SU-DHL-6 (cell line): ENCODE results near the gene SPINT3.

Experiments
- EZH2phosphoT487 ChIP-seq: fragments of 200-600 bp; sonication (generic), shearing (Covaris generic); conservative IDR thresholded peaks from 2 replicates; pipeline ENCODE4 v1.6.1; 2018; ENCODE audit warnings: mild to moderate bottlenecking, antibody characterized with exemption, low read length, moderate library complexity, mixed read lengths
- TF ChIP-seq, protein P1 (sequence below): fragments of 200-600 bp; sonication (generic); IDR thresholded peaks from one replicate; pipeline ENCODE4 v1.5.1; 2017; ENCODE audit warnings: antibody characterized with exemption, mild to moderate bottlenecking, low read length, moderate library complexity; ENCODE audit not compliant: insufficient read depth, poor library complexity, severe bottlenecking

DNA sequence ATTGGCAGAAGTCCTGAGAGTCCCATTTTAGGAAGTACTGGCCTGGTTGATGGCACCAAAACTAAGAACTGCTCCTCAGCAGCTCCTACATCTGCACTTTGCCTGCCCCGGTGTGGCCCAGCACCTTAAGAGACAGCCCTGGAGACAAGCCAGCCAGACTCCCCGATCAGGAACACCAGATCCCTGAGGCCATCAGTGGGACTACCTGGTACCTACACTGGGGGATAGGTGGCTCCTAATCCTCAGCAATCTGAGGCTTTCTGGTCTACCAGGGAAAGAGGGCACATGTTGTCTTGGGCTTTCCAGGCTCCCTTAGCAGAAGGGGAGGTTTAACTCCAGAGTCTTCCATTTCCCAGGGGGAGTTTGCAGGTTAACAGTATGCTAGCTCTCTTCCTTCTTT lies 24.0 kb upstream of the SPINT3 start, which contains the start of gene WFDC6:
- TF ChIP-seq EZH2phosphoT487: no peak
- TF ChIP-seq, protein P1, sequence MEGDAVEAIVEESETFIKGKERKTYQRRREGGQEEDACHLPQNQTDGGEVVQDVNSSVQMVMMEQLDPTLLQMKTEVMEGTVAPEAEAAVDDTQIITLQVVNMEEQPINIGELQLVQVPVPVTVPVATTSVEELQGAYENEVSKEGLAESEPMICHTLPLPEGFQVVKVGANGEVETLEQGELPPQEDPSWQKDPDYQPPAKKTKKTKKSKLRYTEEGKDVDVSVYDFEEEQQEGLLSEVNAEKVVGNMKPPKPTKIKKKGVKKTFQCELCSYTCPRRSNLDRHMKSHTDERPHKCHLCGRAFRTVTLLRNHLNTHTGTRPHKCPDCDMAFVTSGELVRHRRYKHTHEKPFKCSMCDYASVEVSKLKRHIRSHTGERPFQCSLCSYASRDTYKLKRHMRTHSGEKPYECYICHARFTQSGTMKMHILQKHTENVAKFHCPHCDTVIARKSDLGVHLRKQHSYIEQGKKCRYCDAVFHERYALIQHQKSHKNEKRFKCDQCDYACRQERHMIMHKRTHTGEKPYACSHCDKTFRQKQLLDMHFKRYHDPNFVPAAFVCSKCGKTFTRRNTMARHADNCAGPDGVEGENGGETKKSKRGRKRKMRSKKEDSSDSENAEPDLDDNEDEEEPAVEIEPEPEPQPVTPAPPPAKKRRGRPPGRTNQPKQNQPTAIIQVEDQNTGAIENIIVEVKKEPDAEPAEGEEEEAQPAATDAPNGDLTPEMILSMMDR: no peak
